MG63 (cell line): ENCODE measurements around the gene KHDC1L. TPM values are rescaled to one million over a fixed set of nuclear protein-coding genes. Genes with fewer than 3 reads are reported as not detected.
"Not testable (repeated sequence)": the region's sequence is repeated elsewhere in the genome, so short reads cannot be mapped to it uniquely, and the experiment has no call there.

ENCODE experiments used
- DNase-seq: peaks from one replicate; pipeline ENCODE4 v3.0.0-alpha.2; 2020
- H3K27me3 ChIP-seq: fragments of 250-450 bp; sonication (Bioruptor Pico); 2 replicates; pipeline ENCODE4 v1.5.1; 2020; ENCODE audit warnings: mild to moderate bottlenecking, moderate library complexity
- H3K36me3 ChIP-seq: fragments of 250-450 bp; sonication (Bioruptor Pico); 2 replicates; pipeline ENCODE4 v1.5.1; 2020; ENCODE audit warnings: mild to moderate bottlenecking, moderate library complexity
- H3K4me3 ChIP-seq: fragments of 250-450 bp; sonication (Bioruptor Pico); 2 replicates; pipeline ENCODE4 v1.5.1; 2020; ENCODE audit warnings: mild to moderate bottlenecking, moderate library complexity
- H3K9me3 ChIP-seq: fragments of 250-450 bp; sonication (Bioruptor Pico); 2 replicates; pipeline ENCODE4 v1.5.1; 2020; ENCODE audit warnings: mild to moderate bottlenecking, moderate library complexity
- total RNA-seq: library from RNA; depleted of rRNA; stranded (reverse); fragments of >200 nt; shearing (Covaris generic); gene quantifications from 2 replicates; pipeline ENCODE4 v1.2.3, GENCODE V29; 2014; ENCODE audit warnings: low replicate concordance; rRNA removed

KHDC1L gene, protein sequence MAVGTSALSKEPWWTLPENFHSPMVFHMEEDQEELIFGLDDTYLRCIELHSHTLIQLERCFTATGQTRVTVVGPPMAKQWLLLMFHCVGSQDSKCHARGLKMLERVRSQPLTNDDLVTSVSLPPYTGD
- total RNA-seq: not detected in 2 replicates

DNA sequence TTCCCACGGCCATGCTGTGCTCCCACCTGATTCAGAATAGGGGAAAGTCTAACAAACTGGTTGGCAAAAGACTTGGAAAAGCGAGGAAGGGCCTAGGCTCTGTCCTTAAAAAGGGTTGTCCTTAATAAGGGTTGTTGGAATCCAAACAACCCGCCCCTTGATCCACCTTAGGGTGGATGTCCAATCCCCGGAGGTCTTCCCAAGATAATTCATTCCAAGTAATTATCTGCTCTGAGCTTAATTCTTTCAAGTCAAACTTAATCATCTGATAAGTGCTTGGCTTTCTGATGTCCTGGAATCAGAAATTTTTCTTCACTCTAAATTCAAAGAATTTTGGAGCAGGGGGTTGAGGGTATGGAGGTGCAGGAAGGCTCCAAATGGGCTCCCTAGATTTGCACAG lies at the start of gene KHDC1L:
Gene KHDC1L, minus strand, starts transcription at position 101 of the 400 bp plus-strand sequence. Its CDS starts 88 bp downstream, at position 13.
- Histone ChIP-seq H3K36me3 (no peaks in the 10 kb centered on the region), H3K27me3 (no peaks in the 10 kb centered on the region), H3K4me3 (no peak within 1 kb of the TSS), H3K9me3 (no peaks in the 10 kb centered on the region)
- DNase-seq: no peak

DNA sequence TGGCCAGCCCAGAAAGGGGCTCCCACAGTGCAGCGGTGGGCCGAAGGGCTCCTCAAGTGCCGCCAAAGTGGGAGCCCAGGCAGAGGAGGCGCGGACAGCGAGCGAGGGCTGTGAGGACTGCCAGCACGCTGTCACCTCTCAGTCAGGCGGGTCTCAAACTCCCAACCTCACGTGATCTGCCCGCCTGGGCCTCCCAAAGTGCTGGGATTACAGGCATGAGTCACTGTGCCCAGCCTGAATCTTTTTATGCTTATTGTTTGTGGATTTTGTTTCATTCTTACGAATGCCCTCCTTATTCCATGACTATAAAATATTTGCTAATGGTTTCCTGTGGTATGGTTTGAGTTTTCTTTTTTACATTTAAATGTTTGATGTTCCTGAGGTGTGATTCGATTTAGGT lies 44.0 kb upstream of the KHDC1L start:
- peak; percentile 39 for DNase-seq
- H3K36me3 ChIP-seq: peaks cover 59% of the 10 kb centered on the region

DNA sequence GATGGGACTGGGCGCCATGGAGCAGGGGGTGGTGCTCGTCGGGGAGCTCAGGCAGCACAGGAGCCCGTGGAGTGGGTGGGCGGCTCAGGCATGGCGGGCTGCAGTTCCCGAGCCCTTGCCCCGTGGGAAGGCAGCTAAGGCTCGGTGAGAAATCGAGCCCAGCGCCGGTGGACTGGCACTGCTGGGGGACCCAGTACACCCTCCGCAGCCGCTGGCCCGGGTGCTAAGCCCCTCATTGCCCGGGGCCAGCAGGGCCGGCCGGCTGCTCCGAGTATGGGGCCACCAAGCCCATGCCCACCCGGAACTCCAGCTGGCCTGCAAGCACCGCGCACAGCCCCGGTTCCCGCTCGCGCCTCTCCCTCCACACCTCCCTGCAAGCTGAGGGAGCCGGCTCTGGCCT lies 43.6 kb upstream of the KHDC1L start:
- not testable (repeated sequence) for DNase-seq, H3K4me3 ChIP-seq, H3K27me3 ChIP-seq, H3K9me3 ChIP-seq
- H3K36me3 ChIP-seq: peaks cover 58% of the 10 kb centered on the region

More for the DNA sequence above, 44.0 kb upstream of the KHDC1L start:
- H3K4me3 ChIP-seq, H3K9me3 ChIP-seq, H3K27me3 ChIP-seq: not testable (repeated sequence)

DNA sequence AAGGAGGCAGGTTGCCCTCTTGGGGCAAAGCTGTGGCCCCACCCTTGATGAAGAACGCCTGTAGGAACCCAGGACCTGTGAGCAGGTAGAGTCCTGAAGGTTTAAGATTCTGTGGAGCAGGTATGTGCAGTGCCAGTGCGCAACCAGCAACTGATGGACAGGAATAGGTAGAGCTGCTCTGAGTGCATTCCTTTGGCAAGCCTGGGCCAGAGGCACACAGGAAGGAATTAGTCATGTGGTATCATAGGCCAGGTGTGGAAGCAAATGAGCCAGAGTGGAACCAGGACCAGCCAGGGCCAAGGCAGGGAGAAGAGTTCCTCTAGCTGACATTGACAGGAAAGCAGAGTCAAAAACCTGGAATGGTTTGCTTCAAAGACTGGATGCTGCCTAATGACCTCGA lies 39.1 kb upstream of the KHDC1L start:
- H3K4me3 ChIP-seq: no peak overlapping the region; the same call in 1 of the 2 replicates
- no peak for DNase-seq
- no peaks in the 10 kb centered on the region for H3K9me3 ChIP-seq

DNA sequence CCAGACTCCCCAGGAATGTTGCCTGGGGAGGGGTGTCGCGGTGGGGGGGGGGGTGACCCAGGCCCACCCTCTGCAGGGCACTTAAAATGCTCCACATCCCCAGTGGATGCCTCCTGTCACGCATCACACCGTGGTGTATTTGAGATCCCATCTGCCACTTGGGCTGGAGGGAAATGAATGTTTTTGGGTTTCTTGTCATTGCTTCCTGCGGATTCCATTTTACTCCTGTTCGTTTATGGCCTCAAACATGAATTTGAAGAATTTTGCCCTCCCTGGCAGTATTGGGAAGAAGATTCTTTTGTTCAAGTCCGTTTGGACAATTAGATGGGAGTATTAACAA lies 38.2 kb upstream of the KHDC1L start:
- DNase-seq: no peak
- Histone ChIP-seq H3K9me3 (no peaks in the 10 kb centered on the region), H3K27me3 (no peaks in the 10 kb centered on the region), H3K4me3 (peak overlapping the region; percentile 68), H3K36me3 (peaks cover 20% of the 10 kb centered on the region)

More for the DNA sequence above, 39.1 kb upstream of the KHDC1L start:
- Histone ChIP-seq H3K27me3 (no peaks in the 10 kb centered on the region), H3K36me3 (peaks cover 23% of the 10 kb centered on the region)

DNA sequence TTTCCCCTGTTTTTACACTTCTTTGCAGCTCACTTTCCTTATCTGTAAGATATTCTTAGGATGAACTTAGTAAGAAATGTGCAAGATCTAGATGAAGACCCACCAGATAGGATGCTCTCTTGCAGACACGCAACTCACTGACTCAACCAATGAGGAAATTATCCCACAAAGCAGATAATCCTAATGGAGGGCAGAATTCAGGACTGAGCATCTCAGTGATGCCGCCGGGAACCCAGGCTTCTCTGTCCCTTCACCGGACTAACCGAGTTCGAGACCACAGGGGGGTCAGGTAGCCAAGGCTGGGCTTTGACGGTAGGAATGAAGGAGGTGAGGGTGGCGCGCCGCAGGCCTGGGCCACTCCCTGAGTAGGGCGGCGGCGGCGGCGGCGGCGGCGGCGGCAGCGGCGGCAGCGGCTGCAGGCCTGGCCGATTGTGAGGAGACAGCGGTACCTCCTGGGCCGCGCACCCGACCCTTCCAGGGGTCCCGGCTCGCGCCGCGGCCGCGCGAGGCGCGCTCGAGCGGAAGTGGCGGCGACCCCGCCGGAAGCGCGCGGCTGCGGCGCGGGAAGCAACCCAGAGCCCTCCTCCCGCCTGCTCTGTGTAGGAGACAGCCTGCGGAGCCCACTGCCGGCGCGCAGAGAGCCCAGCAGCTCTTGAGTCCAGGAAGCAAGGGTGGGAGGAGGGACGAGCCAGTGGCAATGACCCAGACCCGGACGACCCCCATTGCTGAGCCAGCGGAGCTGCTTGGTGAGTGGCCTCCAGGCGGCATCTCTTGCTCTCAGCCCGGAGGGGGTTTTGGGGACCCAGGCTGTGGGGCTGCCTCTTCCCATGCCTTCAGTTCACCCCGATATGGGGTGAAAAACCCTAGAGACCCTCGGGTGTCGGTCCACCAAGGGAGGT lies 37.6 kb upstream of the KHDC1L start, which contains the start of gene KHDC1:
Gene KHDC1, minus strand, starts transcription at position 526 of the 899 bp plus-strand sequence. CDS start 20,679 bp downstream, outside the sequence.
- Histone ChIP-seq H3K9me3 (no peaks in the 10 kb centered on the region), H3K4me3 (peak within 1 kb of the TSS; percentile 68)
- peak; percentile 76 for DNase-seq

DNA sequence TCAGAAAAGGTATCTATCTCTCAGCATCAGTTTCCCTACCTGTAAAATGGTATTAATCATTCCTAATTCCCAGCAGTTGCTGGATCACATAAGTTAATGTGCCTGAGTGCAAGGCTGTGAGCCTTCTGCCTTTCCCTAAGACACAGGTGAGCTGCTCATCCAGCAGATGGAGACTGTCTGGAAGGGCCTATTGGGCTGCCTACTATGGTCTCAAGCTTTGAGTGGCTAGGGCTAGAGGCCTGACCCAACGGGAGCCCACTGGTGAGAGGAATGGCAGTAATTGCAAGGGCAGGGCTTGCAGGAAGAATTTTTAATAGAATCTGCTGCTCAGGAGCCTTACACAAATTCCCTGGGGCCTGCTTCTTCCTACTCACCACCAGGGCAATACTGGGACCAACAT lies 33.4 kb upstream of the KHDC1L start:
- Histone ChIP-seq H3K36me3 (no peaks in the 10 kb centered on the region), H3K27me3 (no peaks in the 10 kb centered on the region), H3K9me3 (no peaks in the 10 kb centered on the region), H3K4me3 (no peak overlapping the region)
- DNase-seq: no peak

More for the DNA sequence above, 37.6 kb upstream of the KHDC1L start, which contains the start of gene KHDC1:
- no peaks in the 10 kb centered on the region for H3K27me3 ChIP-seq
- peaks cover 17% of the 10 kb centered on the region for H3K36me3 ChIP-seq

DNA sequence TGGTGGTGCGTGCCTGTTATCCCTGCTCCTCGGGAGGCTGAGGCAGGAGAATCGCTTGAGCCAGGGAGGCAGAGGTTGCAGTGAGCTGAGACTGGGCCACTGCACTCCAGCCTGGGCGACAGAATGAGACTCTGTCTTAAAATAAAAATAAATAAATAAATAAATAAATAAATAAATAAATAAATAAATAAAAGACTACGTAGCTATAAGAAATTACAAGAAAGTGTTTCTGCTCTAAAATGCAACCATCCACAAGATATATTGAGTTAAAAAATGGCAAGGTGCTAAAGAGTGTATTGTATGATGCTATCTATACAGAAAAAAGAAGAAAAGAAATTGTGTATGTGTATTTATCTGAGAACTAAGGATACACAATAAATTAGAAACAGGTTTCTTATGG lies 29.0 kb upstream of the KHDC1L start:
- not testable (repeated sequence) for H3K4me3 ChIP-seq, H3K27me3 ChIP-seq, H3K36me3 ChIP-seq, DNase-seq, H3K9me3 ChIP-seq

DNA sequence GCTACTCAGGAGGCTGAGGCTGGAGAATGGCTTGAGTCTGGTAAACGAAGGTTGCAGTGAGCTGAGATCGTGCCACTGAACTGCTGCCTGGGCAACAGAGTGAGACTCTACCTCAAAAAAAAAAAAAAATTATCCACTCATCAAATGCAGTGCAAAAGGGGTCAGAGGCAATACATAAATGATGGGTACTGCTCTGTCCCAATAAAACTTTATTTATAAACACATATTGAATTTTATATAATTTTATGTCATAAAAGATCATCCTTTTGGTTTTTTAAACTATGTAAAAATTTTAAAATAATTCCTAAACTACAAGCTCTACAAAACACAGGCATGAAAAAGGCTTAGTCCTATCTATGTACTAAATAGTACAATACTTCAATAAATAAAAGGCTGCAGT lies 27.4 kb upstream of the KHDC1L start:
- DNase-seq: no peak
- no peaks in the 10 kb centered on the region for H3K27me3 ChIP-seq
- no peaks in the 10 kb centered on the region for H3K36me3 ChIP-seq
- H3K9me3 ChIP-seq: no peaks in the 10 kb centered on the region
- H3K4me3 ChIP-seq: no peak overlapping the region

DNA sequence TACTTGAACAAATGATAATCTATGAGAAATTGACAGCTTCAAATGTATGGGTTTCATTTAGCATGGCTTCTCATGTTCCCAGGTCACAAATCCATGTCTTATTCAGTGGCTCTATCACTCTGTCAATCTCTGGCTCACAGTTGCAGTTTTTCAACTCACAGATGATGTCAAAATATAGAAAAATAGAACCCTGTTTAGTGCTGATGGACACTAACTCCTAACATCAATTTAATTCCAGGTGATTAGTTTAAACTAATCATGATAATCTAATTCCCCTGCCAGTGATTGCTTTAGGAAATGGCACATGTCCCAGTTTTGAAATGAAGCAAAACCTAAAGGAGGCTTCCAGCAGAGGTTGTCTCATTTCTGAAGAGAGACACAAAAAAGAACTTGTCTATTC lies 24.7 kb upstream of the KHDC1L start:
- no peak for DNase-seq
- Histone ChIP-seq H3K27me3 (no peaks in the 10 kb centered on the region), H3K4me3 (no peak overlapping the region), H3K9me3 (no peaks in the 10 kb centered on the region), H3K36me3 (no peaks in the 10 kb centered on the region)

DNA sequence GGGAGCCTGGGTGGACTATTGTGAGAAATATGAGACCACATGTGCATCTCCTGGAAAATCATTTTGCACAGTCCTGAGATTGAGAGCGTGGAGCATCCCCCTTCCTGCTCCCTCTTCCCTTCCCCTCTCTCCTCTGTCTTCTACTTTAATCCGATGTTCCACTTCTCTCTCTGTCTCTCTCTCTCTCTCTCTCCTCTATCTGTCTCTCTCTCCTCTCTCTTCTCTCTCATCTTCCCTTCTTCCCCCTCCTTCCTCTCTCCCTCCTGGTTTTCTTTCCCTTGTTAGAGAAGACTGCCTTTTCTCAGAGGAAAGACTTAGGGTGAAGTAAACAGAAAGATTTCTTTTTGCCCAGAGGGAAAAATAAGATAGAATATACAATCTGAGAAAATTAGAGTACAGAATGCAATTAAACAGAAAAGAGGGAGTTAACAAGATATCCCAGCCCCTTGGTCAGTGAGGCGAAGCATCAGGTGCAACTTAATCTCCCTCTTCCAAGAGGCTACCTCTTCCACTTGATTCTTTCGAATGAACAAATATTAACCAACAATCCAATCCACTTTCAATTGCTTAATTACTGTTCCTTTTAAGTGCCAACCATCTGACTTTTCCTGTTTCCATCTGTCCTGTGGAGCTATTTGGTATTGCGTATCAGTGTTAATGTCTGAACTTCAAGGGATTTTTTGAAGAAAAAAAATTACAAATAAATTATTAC lies 23.1 kb upstream of the KHDC1L start:
- H3K27me3 ChIP-seq: no peaks in the 10 kb centered on the region

DNA sequence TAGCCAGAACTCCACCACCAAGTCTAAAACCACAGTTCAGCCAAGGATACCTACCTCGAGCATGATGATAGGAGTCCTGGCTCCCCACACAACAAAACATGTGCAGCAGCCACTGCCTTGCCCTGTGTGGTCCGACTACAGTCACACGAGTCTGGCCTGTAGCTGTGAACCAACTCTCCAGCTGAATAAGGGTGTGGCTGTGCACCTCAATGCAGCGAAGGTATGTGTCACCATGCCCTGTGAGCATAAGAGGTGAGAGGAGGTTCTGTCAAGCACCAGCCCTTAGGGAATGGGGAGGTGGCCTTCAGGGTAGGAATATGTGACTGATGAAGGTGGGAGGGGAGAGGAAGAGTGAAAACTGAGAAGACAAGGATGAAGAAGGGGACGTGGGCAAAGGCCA lies 16.7 kb upstream of the KHDC1L start:
- no peaks in the 10 kb centered on the region for H3K36me3 ChIP-seq
- DNase-seq: no peak
- H3K4me3 ChIP-seq: no peak overlapping the region
- H3K27me3 ChIP-seq: no peaks in the 10 kb centered on the region
- H3K9me3 ChIP-seq: 0 out of 2 replicates have a peak, but pooled peaks cover 2% of the 10 kb centered on the region

More for the DNA sequence above, 23.1 kb upstream of the KHDC1L start:
- Histone ChIP-seq H3K36me3 (no peaks in the 10 kb centered on the region), H3K4me3 (no peak overlapping the region), H3K9me3 (no peaks in the 10 kb centered on the region)
- no peak for DNase-seq

DNA sequence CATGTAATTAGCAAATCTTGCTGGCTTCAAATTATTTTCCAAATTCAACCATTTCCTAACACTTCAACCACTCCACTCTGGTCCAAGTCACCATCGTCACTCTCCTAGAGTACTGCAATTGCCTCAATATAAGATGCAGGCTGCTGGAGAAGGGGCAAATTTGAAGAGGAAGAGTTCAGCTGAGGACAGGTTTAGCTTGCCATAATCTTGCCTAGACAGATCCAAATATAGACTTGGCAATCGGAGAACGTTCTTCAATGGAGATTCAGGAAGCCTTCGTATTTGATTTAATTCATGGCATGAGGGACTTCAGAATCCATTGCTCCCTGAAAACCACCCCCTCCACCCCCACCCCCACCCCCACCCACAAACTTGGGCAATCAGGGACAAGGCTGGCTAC lies 15.4 kb upstream of the KHDC1L start:
- no peak for DNase-seq
- H3K4me3 ChIP-seq: no peak overlapping the region
- no peaks in the 10 kb centered on the region for H3K27me3 ChIP-seq
- H3K9me3 ChIP-seq: 0 out of 2 replicates have a peak, but pooled peaks cover 2% of the 10 kb centered on the region
- no peaks in the 10 kb centered on the region for H3K36me3 ChIP-seq

DNA sequence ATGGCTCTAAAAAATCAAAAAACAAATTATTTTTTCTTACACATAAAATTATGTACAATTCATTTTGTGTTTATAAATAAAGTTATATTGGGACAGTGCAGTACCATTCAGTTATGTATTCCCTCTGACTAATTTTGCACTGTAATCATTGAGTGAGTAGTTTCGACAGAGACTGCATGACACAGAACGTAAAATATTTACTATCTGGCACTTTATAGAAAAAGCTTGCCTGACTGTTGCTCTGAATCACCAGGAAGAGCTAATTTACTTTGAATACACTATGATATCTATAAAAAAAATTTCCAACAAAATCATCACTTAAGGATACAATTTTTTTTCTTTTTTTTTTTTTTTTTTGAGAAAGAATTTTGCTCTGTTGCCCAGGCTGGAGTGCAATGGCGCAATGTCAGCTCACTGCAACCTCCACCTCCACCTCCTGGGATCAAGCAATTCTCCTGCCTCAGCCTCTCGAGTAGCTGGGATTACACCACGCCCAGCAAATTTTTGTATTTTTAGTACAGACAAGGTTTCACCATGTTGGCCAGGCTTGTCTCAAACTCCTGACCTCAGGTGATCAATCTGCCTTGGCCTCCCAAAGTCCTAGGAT lies 11.0 kb upstream of the KHDC1L start:
- Histone ChIP-seq H3K27me3 (no peaks in the 10 kb centered on the region), H3K4me3 (no peak overlapping the region), H3K9me3 (0 out of 2 replicates have a peak, but pooled peaks cover 2% of the 10 kb centered on the region), H3K36me3 (no peaks in the 10 kb centered on the region)
- DNase-seq: peak; percentile 46

DNA sequence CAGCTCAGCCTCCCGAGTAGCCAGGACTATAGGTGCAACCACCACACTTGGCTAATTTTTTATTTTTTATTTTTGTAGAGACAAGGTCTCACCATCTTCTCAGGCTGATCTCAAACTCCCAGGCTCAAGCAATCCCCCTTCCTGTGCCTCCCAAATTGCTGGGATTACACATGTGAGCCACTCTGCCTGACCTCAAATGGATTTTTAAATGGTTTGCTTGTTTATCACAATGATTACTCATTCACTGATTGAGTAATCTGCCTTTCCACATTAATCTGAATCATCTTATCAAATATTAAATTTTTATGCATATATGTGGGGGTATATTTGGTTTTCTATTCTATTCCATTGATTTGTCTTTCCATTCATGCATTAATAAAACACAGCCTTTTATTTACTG lies 9.4 kb upstream of the KHDC1L start:
- Histone ChIP-seq H3K4me3 (no peak overlapping the region), H3K9me3 (0 out of 2 replicates have a peak, but pooled peaks cover 2% of the 10 kb centered on the region), H3K36me3 (no peaks in the 10 kb centered on the region), H3K27me3 (no peaks in the 10 kb centered on the region)
- peak; percentile 57 for DNase-seq

DNA sequence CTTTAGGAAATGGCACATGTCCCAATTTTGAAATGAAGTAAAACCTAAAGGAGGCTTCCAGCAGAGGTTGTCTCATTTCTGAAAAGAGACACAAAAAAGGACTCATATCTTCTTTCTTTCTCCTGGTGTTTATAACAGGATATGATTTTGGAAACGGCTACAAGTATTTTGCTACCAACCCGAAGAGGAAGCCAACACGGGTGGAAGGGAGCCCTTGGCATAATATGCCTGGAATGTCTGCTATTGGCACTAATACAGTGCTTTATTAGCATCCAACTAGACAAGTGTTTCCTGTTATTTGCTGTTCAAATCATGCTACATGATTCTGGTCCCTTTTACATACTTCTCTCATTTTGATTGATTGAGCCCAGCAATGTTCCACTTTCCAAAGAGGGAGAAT lies 8.7 kb upstream of the KHDC1L start:
- not testable (repeated sequence) for H3K27me3 ChIP-seq, H3K4me3 ChIP-seq, H3K36me3 ChIP-seq, H3K9me3 ChIP-seq
- peak; percentile 78 for DNase-seq

DNA sequence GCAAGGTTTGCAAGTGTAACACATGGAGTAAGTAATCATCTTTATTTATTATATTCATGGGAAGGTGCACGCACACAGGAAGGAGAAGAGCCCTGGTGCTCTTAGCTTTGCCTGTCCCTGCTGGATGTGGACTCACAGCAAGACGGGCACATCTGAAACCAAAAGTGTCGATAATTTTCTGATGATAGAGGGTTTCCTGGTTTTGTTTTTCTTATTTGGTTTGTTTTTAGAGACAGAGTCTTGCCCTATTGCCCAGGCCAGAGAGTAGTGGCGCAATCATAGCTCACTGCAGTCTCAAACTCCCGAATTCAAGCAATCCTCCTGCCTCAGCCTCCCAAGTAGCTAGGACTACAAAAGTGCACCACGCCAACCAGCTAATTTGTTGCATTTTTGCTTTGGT lies 7.8 kb upstream of the KHDC1L start:
- H3K36me3 ChIP-seq: no peaks in the 10 kb centered on the region
- H3K9me3 ChIP-seq: 0 out of 2 replicates have a peak, but pooled peaks cover 1% of the 10 kb centered on the region
- no peak overlapping the region for H3K4me3 ChIP-seq
- no peak for DNase-seq
- H3K27me3 ChIP-seq: no peaks in the 10 kb centered on the region
